ENCODE data around the gene CDK9. TPM values are rescaled to one million over a fixed set of nuclear protein-coding genes. Genes with fewer than 3 reads are reported as not detected.

The CDK9 gene
- total RNA-seq, 1 experiment from 2014 or later: 32.7 TPM

DNA sequence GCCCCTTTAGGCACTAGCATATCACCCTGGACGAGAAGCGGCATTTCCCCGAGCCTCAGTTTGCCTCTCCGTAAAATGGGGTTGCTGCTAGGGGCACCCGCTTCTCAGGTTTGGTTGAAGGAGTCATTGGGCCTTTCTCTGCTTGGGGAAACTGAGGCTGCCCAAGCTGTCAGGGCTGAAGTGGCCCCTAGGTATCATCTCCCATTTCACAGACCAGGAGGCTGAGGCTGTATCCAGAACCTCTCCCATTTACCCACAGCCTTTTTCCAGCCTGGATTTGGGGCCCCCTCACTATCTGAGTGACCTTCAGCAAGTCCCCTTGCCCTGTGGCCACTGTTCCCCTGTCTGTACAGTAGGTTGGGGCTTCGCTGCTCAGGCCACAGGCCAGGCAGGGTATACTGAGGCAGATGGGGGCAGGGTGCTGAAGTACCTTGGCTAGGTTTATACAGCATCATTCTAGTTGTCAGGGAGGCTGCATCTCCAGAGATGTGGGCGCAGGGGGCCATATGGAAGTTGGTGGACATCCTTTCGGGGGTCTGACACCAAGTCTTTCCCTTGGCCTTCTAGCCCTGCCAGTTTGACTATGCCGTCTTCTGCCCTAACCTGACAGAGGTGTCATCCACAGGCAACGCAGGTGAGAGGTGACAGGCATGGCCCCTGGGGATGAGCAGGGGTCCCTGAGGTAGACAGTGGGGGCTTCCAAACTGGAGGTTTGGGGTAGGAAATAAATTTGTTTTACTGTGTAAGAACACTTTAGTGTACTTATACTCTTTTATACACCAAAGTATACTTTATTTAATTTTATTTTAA, 24.7 kb downstream of the CDK9 start:
- no peak for DNase-seq (ENCODE audit: low read depth, low spot score)
- in situ Hi-C loops (cut with HindIII; ENCODE audit: low pct_unique_long_range_greater_than_20kb, low sequenced_read_pairs): no loop called here

DNA sequence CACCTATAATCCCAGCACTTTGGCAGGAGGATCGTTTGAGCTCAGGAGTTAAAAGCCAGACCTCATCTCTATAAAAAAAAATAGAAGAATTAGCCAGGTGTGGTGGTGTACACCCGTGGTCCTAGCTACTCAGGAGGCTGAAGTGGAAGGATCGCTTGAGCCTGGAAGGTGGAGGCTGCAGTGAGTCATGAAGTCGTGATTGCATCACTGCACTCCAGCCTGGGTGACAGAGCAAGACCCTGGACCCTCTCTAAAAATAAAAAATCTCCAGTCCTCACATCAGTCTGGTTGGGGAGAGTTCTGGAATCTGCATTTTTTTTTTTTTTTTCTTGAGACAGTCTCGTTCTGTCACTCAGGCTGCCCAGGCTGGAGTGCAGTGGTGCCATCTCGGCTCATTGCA, 26.2 kb downstream of the CDK9 start:
- in situ Hi-C loops (cut with HindIII; ENCODE audit: low pct_unique_long_range_greater_than_20kb, low sequenced_read_pairs): no loop called here

DNA sequence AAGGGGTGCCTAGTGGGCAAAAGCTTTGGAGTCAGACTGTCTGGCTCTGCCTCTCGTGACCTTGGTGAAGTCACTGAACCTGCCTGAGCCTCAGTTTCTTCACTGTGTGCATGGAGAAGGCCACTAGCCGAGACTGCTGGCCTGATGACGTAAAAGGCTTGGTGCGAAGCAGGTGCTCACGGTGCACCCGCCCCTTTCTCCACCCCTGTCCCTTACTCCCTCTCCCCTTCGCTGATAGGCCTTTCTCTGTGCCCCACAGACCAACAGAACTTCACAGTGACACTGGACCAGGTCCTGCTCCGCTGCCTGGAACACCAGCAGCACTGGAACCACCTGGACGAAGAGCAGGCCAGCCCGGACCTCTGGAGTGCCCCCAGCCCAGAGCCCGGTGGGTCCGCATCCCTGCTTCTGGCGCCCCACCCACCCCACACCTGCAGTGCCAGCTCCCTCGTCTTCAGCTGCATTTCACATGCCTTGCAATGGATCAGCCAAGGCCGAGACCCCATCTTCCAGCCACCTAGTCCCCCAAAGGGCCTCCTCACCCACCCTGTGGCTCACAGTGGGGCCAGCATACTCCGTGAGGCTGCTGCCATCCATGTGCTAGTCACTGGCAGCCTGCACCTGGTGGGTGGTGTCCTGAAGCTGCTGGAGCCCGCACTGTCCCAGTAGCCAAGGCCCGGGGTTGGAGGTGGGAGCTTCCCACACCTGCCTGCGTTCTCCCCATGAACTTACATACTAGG, 27.3 kb downstream of the CDK9 start:
- in situ Hi-C loops (cut with HindIII; ENCODE audit: low pct_unique_long_range_greater_than_20kb, low sequenced_read_pairs): no loop called here

More for the DNA sequence above, 26.2 kb downstream of the CDK9 start:
- no peak for DNase-seq (ENCODE audit: low read depth, low spot score)

DNA sequence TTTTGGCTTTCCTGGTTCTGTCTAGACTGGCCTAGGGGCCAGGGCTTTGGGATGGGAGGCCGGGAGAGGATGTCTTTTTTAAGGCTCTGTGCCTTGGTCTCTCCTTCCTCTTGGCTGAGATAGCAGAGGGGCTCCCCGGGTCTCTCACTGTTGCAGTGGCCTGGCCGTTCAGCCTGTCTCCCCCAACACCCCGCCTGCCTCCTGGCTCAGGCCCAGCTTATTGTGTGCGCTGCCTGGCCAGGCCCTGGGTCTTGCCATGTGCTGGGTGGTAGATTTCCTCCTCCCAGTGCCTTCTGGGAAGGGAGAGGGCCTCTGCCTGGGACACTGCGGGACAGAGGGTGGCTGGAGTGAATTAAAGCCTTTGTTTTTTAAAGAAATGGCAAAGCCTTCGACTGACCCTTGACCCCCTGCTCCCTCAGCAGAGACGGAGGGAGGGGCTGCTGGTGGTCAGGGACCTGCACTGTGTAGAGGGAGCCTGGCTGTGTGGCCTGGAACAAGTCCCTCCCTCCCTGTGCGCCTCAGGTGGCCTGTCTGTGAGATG, 27.9 kb downstream of the CDK9 start:
- in situ Hi-C loops (cut with HindIII; ENCODE audit: low pct_unique_long_range_greater_than_20kb, low sequenced_read_pairs): no loop called here

More for the DNA sequence above, 27.3 kb downstream of the CDK9 start:
- DNase-seq (ENCODE audit: low read depth, low spot score): no peak

DNA sequence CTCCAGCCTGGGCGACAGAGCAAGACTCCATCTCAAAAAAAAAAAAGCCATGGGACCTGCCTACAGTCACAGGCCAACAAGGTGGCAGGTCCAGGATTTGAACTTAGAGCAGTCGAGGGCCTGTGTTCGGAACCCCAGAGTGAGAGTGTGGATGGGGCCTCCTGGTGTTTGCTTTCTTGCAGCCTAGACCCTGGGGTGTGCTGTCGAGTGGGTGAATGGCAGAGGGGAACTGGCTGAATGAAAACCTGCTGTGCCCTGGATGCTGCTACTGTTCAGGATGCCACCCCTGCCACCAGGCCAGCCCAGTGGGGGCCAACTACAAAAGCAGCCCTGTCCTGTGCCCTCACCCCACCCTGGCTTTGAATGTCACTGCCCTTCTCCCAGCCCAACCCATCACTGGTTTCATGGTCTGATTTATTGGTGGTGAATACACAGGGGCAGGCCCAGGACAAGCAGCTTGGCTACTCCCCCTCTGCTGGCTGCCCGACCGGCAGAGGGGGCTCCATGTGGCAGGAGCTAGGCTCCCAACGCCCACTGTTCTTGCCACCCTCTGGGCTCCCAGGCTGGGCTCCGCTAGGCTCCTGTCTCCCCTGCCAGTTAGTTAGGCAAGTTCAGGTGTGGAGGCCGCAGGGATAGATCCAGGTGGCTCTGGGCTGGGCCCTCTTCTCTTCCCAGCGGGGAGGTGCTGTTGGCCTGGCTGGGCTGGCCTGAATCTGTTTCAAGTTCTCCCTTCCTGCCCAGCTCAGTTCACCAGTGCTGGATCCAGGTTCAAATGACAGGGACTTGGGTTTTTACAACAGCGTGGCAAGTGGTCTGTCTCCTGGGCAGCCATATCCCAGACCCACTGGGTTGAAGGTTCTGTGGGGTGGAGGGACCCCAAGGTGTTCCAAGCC, 29.0 kb downstream of the CDK9 start:
- no peak for DNase-seq (ENCODE audit: low read depth, low spot score)
- in situ Hi-C loops (cut with HindIII; ENCODE audit: low pct_unique_long_range_greater_than_20kb, low sequenced_read_pairs): no loop called here

More for the DNA sequence above, 27.9 kb downstream of the CDK9 start:
- no peak for DNase-seq (ENCODE audit: low read depth, low spot score)

DNA sequence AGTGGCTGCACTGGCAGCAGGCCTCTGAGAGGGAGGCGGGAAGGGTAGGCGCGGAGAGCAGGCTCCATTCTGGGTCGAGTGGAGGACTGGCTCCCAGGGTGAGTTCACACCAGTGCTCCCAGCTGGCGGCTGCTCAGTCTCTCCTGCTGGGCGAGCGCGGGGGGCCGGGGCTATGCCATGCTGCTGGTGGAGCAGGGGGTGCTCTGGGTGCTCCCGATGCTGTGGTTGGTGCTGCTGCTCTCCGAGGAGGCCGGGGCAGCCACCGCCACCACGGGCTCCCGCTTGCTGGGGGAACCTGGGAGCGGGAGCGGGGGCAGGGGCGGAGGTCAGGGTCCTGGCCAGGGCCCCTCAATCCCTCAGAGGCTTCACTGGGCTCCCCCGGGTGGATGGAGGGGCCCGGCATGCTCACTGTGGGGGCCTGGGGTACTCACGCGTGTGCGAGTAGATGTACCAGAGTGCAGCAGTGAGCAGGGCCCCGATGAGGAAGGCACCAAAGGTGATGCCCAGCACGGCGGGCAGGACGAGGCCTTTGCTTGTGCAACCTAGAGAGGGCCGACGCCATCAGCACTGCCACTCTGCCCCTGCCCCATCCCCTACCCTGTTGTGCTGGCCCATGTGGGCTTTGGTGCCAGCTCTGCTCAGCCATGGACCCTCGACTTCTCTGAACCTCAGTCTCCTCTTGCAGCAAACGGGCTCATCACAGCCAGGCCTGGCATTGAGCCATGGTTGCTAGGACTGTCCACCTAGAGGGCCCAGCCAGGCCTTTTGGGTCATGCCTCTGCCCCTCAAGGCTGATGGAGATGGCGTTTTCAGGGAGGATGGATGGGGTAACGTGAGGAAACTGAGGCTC, 29.9 kb downstream of the CDK9 start:
- no peak for DNase-seq (ENCODE audit: low read depth, low spot score)
- in situ Hi-C loops (cut with HindIII; ENCODE audit: low pct_unique_long_range_greater_than_20kb, low sequenced_read_pairs): no loop called here

DNA sequence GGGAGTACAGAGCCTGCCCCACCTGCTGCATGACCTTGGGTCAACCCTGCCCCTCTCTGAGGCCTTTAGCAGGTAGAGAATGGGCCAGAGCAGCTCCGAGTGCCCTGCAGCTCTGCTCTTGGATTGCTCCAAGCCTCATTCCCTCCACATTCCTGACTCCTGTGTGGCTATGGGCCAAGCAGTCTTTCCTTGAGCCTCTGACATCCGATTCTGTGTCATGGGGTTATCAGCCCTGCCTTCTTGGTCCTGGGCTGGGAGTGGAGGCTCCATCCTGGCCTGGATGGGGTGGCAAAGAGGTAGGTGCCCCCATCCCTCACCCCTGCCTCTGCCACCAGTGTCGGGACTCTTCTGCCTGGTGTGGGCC, 30.5 kb downstream of the CDK9 start:
- in situ Hi-C loops (cut with HindIII; ENCODE audit: low pct_unique_long_range_greater_than_20kb, low sequenced_read_pairs): no loop called here
- no peak for DNase-seq (ENCODE audit: low read depth, low spot score)

DNA sequence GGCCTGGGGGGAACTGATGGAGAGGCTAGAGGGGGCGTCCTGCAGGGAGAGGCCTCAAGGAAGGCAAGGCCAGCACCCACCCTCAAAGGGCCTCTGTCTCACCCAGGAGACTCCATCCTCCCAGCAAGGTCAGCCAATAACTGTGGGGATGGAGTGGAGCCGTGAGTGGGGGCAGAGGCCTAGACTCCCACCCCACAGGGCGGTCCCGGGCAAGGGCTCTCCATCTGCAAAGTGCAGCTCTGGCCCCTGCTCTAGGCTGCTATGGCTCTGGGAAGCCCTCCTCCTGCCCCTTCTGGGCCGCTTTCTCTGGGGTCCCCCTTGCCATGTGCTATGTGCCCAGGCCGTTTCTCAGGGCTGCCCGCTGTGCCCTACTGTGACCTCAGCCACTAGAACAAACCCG, 30.9 kb downstream of the CDK9 start:
- in situ Hi-C loops (cut with HindIII; ENCODE audit: low pct_unique_long_range_greater_than_20kb, low sequenced_read_pairs): no loop called here
- DNase-seq (ENCODE audit: low read depth, low spot score): no peak

DNA sequence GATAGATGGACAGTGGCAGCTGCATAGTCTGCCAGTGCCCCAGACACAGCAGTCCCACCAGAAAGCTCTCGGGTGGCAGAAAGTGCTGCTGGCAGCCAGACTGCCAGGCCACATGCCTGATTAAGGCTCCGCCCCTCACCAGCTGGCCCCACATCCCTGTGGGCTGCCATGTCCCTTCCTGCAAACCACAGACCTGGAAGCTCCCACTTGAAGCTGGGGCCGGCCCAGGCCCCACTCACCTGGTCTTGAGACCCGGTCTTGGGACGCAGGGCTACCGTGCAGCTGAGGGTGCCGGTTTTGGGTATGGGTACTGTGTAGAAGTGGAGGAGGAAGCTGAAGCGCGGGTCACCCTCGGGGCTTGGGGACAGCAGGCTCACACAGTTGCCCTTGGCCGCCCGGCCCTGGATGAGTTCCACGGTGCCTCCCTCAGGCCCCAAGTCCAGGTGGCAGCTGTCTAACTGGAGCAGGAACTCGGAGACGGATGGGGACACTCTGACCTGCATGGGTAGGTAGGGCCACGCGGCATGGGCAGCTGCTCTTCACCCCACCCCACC, 32.1 kb downstream of the CDK9 start:
- DNase-seq (ENCODE audit: low read depth, low spot score): no peak
- in situ Hi-C loops (cut with HindIII; ENCODE audit: low pct_unique_long_range_greater_than_20kb, low sequenced_read_pairs): no loop called here

DNA sequence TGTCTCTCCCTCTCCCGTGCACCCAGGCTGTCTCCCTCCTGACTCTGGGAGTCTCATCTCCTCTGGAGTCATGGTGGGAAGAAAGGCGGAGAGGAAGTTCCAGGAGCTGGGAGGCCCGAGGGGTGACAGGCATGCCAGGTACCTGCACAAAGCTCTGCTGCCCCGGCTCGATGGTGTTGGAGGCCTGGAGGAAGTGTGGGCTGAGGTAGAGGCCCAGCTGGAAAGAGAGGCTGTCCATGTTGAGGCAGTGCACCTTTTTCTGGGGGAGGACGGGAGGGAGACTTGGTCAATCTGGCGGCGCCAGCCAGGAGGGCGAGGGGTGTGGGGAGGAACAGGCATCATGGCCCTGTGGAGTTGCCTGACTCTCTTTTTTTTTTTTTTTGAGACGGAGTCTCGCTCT, 32.7 kb downstream of the CDK9 start:
- no peak for DNase-seq (ENCODE audit: low read depth, low spot score)
- in situ Hi-C loops (cut with HindIII; ENCODE audit: low pct_unique_long_range_greater_than_20kb, low sequenced_read_pairs): no loop called here

DNA sequence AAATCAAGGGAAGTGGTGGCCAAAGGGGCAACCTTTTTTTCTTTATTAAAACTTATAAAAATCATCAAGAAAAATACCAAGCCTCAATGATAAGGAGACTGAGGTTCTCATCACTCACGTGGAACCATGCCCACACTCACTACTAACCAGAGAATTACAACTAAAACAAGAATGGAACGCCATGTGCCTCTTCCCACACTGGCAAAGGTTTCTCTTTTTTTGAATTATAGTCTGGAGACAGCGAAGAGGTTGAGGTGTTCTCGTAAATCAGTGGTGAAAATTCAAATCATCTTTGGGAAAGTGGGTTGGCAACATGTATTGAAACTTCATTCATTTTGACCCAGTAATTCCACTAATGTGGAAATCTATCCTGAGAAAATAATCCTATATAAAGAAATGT, 36.3 kb downstream of the CDK9 start:
- DNase-seq (ENCODE audit: low read depth, low spot score): no peak
- in situ Hi-C loops (cut with HindIII; ENCODE audit: low pct_unique_long_range_greater_than_20kb, low sequenced_read_pairs): no loop called here

DNA sequence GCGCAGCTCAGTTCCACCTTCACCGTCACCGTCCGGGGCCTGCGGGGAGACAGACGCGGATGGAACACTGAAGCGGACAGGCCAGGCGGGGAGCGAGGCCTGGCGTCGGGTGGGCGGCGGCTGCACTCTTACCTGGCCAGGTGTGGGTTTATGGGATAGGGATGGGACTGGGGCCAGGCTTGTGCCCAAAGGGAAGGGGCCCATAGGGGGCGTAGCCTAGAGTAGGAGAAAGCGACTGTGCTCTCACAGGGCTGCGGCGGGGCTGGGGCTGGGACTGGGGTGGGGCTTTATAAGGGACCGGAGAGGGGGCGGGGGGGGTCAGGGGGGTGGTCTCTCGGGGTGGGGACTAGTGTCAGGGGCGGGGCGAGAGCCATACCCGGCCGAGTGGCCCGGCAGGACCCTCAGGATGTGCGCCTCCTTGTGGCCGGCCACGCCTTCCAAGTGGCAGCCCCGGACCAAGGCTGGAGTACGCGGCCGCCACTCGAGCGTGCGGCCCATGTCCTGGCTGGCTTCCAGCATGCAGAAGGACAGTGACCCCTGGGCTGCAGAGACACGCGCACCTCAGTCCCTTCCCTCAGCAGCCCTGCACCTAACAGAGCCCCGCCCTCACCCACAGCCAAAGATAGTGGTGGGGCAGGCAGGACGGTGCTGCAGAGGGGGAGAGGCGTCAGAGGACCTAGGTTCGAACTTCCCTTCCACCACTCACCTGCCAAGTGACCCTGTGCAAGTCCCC, 39.7 kb downstream of the CDK9 start:
- DNase-seq (ENCODE audit: low read depth, low spot score): peak; percentile 28
- in situ Hi-C loops (cut with HindIII; ENCODE audit: low pct_unique_long_range_greater_than_20kb, low sequenced_read_pairs): no loop called here

DNA sequence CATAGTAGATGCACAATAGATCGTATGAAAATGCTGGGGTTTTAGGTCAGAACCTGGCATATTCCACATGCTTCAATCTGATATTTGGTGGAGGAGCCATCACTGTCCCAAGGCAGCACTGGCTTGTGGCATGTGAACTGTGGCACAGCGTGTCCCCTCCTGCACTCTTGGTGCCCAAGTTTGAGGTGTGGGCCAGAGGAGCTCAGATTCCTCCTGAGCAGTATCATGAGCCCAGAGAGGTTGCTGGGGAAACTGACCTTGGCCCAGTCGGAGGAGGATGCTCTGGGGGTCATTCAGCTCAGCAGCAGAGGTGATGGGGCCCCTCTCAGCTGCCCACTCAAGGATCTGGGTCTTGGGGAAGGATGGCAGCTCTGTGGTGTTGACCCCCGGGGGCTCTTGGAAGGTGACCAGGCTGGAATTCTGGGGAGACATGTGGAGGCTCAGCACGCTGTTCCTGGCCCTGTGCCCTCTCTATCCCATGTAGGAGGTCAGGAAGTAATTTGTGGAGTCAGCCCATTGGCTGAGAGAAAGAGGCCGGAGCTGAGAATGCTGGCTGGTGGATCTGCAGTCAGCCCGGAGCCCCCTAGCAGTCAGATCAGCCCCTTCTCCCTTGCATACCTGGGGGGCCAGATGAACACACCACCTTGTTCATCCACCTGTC, 40.5 kb downstream of the CDK9 start:
- in situ Hi-C loops (cut with HindIII; ENCODE audit: low pct_unique_long_range_greater_than_20kb, low sequenced_read_pairs): no loop called here
- no peak for DNase-seq (ENCODE audit: low read depth, low spot score)

DNA sequence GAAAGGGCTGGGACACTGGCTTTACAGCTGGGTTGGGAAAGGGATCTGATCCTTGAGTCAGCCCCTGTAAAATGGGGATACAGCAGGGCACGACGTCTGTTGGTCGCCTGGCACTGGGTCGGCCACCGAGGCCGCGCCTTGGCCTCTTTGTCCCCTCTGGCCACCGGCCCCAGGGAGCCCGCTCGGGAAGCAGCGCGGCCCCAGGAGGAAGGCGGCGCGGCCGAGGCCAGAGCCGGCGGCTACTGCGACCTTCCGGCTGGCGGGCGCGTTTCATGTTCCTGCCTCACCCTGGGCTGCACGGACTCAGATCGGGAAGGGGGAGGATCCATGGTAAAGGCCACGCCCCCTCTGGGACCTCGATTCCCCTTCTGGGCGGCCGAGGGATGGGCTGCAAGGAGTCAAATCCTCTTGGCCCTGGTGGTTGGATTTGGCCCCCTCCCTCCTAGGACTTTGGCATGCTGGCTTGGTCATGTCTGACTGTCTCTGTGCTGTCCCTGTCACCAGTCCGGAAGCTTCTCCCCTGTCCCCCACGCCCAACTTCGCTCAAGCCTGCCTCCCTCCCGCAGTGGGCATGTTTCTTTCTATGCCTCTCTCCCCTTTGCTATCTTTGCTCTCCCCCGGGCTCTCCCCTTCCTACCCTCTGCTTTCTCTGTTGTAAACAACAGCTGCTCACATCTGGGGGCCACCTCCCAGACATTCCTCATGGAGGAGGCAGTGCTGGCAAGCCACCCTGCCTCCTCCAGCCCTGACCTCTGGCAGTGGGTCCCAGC, 42.6 kb downstream of the CDK9 start:
- DNase-seq (ENCODE audit: low read depth, low spot score): no peak
- in situ Hi-C loops (cut with HindIII; ENCODE audit: low pct_unique_long_range_greater_than_20kb, low sequenced_read_pairs): no loop called here

DNA sequence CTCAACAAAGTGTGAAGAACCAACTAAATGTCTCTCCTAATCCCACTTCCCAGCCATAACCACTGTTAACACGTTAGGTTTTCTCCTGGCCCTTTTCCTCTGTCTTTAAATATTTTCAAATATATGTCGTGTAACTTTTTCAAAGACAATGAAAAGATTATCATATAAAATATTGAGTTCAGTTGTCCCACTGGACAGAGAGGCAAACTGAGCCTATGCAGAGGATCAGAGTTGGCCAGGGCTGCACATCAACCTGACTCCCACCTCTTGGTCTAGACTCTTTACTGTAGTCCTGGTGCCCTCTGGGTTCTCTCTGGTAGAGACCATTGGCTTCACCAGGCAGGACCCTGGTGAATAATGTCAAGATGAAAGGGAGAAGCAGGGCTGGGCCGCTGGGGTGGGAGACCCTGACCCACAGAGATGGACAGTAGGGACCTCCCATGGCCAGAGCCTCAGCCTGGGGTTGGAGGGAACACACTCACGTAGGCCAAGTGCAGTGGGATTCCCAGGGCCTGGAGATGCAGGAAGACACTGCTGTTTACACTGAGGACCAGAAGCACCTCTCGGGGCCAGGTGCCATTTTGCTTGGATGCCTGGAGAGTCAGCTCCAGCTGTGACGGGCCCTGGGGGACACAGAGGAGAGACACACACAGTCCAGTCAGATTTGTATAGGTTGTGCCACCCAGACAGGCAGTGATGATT, 43.5 kb downstream of the CDK9 start:
- in situ Hi-C loops (cut with HindIII; ENCODE audit: low pct_unique_long_range_greater_than_20kb, low sequenced_read_pairs): no loop called here
- DNase-seq (ENCODE audit: low read depth, low spot score): no peak
